ENCODE data around the gene DEGS2. TPM values are rescaled to one million over a fixed set of nuclear protein-coding genes. Genes with fewer than 3 reads are reported as not detected.
A peak's percentile ranks its signal among the peaks of the same experiment; 100 is the strongest.

The DEGS2 gene
- total RNA-seq, 1 experiment from 2014 or later = 5.1 TPM

DNA sequence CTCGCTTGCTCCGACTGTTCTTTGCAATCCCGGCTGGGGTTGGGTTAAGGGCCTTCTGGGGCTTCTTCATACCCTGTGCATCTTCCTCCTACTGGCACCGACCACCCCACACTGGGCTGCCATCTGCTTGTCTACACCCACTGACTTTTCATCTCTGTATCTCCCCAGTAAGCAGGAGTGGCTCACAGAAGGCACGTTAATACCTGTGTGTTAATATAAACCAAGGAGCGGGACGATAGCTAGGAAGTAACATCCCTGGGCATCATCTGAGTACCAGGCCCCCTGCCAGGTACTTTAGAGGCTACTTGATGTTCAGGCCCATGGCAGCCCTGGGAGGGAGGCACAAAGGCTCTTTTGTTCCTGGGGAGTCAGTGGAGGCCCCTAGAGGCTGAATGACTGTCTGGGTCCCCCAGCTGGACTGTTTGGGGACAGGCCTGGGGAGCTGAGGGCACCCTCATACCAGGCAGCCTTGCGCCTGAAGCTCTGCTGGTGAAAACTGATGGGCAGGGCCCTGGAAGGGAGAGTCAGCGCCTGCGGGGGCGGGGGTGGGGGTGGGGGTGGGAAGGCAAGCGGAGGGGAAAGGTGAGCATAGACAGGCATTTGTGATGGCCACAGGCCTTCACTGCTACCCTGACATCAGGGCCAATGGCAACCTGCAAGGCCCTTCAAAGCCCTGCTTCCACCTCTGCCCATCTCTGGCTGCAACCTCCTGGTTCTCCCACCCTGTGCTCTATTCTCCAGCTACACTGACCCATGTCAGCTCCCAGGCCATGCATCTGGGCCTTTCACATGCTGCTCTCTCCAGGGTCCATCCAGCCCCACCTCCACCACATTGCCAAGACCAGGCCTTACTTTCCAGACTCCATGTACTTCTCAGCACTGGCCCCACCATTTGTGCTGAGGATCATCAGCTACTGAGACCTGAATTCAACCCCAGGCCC is 34.2 kb upstream of the DEGS2 start:
- Mint-ChIP-seq H3K27ac (ENCODE audit: unreplicated experiment) (peak overlapping the region; percentile 86), H3K36me3 (ENCODE audit: insufficient read depth, unreplicated experiment) (no peaks in the 10 kb centered on the region), H3K27me3 (ENCODE audit: insufficient read depth, unreplicated experiment) (no peaks in the 10 kb centered on the region), H3K4me3 (ENCODE audit: unreplicated experiment) (peak overlapping the region; percentile 71), H3K9me3 (ENCODE audit: unreplicated experiment) (no peaks in the 10 kb centered on the region), H3K4me1 (ENCODE audit: low read depth, unreplicated experiment) (peaks cover 6% of the 10 kb centered on the region)
- Histone ChIP-seq H3K4me3 (ENCODE audit: low read depth, low read length) (peak overlapping the region; percentile 23), H3K27me3 (replicated peaks; ENCODE audit: control insufficient read depth, insufficient read depth, low read length) (no peaks in the 10 kb centered on the region), H3K4me1 (peaks cover 10% of the 10 kb centered on the region), H3K9me3 (no peaks in the 10 kb centered on the region), H3K36me3 (ENCODE audit: control insufficient read depth, insufficient read depth, low read length) (no peaks in the 10 kb centered on the region)
- peak in 1 of 2 experiments; percentile 16 for DNase-seq
- CTCF ChIA-PET = interaction anchor here (0.5 to 2.2 kb wide), 28 partner anchors 8 to 294 kb away, joined by 3 to 27 read pairs (median 4); partner anchors contain the start of gene DEGS2
- TF ChIP-seq, protein P1, sequence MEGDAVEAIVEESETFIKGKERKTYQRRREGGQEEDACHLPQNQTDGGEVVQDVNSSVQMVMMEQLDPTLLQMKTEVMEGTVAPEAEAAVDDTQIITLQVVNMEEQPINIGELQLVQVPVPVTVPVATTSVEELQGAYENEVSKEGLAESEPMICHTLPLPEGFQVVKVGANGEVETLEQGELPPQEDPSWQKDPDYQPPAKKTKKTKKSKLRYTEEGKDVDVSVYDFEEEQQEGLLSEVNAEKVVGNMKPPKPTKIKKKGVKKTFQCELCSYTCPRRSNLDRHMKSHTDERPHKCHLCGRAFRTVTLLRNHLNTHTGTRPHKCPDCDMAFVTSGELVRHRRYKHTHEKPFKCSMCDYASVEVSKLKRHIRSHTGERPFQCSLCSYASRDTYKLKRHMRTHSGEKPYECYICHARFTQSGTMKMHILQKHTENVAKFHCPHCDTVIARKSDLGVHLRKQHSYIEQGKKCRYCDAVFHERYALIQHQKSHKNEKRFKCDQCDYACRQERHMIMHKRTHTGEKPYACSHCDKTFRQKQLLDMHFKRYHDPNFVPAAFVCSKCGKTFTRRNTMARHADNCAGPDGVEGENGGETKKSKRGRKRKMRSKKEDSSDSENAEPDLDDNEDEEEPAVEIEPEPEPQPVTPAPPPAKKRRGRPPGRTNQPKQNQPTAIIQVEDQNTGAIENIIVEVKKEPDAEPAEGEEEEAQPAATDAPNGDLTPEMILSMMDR (IDR thresholded peaks at IDR 0.05; ENCODE audit: insufficient read depth in 1 of 2, low read depth in 1 of 2, low read length in 1 of 2, severe bottlenecking in 1 of 2, unreplicated experiment in 1 of 2) = no peak
- POLR2A ChIA-PET = interaction anchor here (0.7 to 1.6 kb wide), 6 partner anchors 11 to 77 kb away, joined by 3 to 11 read pairs (median 6); no protein-coding TSS in a partner anchor
- no TSS peak for BruUV-seq (replicated peaks)
- intact Hi-C loops (cut with micrococcal nuclease; ENCODE audit: unreplicated experiment) = loop anchor here (1.0 to 5.0 kb wide), 8 partner anchors 21 to 211 kb away; partner anchors contain the start of gene WDR25

DNA sequence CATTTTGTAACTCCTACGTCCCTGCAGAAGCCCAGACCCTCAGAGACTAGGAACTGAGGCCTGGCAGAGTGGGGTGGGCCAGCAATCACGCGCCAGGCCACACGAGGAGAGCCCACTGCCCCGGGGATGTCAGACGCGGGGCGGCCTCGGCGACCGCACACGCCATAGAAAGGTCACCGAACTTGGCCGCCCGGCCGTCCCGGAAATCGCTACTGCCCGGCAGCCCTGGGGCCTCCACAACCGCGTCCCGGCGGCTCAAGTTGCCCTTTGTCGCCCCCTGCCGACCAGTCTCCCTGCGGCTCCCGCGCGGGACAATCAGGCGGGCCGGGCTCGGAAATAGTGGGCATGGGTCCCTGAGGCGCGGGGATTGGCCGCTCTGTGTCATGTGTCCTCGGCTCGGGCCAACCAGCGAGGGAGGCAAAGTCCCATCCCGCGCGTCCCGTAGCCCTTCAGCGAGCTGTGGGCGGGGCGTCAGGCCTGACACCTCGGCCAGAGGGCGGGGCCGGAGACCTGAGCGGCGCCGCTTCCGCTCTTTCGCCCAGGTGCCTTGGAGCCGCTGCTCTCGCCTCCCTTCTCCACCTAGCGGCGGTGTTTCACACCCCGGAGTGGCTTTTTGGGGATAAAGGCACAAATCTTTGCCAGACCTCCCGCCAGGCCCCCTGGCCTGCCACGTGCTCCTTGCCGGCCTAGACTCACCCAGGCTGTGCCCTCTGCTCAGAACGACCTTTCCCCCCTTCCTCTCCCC is 33.4 kb upstream of the DEGS2 start:
- Histone ChIP-seq H3K36me3 (ENCODE audit: control insufficient read depth, insufficient read depth, low read length) (no peaks in the 10 kb centered on the region), H3K4me1 (peaks cover 10% of the 10 kb centered on the region), H3K4me3 (ENCODE audit: low read depth, low read length) (peak overlapping the region; percentile 36), H3K27me3 (replicated peaks; ENCODE audit: control insufficient read depth, insufficient read depth, low read length) (no peaks in the 10 kb centered on the region), H3K9me3 (no peaks in the 10 kb centered on the region)
- H3K4me3 Mint-ChIP-seq (ENCODE audit: unreplicated experiment) = peak overlapping the region; percentile 71
- no peaks in the 10 kb centered on the region for H3K9me3 Mint-ChIP-seq (ENCODE audit: unreplicated experiment)
- no peaks in the 10 kb centered on the region for H3K27me3 Mint-ChIP-seq (ENCODE audit: insufficient read depth, unreplicated experiment)
- DNase-seq = peak; percentile 99
- ChIA-PET CTCF (interaction anchor here (0.5 to 2.2 kb wide), 30 partner anchors 9 to 293 kb away, joined by 3 to 27 read pairs (median 4); partner anchors contain the start of gene DEGS2), POLR2A (interaction anchor here (0.6 to 1.6 kb wide), 8 partner anchors 12 to 712 kb away, joined by 3 to 11 read pairs (median 6); partner anchors contain the start of genes CCNK and SETD3)
- TF ChIP-seq, protein P1 (IDR thresholded peaks at IDR 0.05; ENCODE audit: insufficient read depth in 1 of 2, low read depth in 1 of 2, low read length in 1 of 2, severe bottlenecking in 1 of 2, unreplicated experiment in 1 of 2) = peak; percentile 72 to 82
- peak overlapping the region; percentile 86 for H3K27ac Mint-ChIP-seq (ENCODE audit: unreplicated experiment)
- intact Hi-C loops (cut with micrococcal nuclease; ENCODE audit: unreplicated experiment) = loop anchor here (1.0 to 5.0 kb wide), 9 partner anchors 22 to 211 kb away; partner anchors contain the start of gene WDR25
- peaks cover 6% of the 10 kb centered on the region for H3K4me1 Mint-ChIP-seq (ENCODE audit: low read depth, unreplicated experiment)
- H3K36me3 Mint-ChIP-seq (ENCODE audit: insufficient read depth, unreplicated experiment) = no peaks in the 10 kb centered on the region
- no TSS peak for BruUV-seq (replicated peaks)
